ENCODE results near the gene SLC34A2.

GRCh38 chr4:25725870-25726269 lies 70.2 kb downstream of the SLC34A2 start:
- TF ChIP-seq CTCF (conservative IDR thresholded peaks at IDR 0.05; ENCODE audit: low read depth in 2 of 2) (no peak), EZH2 (IDR thresholded peaks at IDR 0.05; ENCODE audit: low read depth, unreplicated experiment) (no peak), ETS1 (IDR thresholded peaks at IDR 0.05) (no peak), REST (IDR thresholded peaks at IDR 0.05; ENCODE audit: unreplicated experiment) (no peak), CREB1 (CRISPR knock-in tag; IDR thresholded peaks at IDR 0.05; ENCODE audit: low read depth) (no peak), POLR2AphosphoS5 (IDR thresholded peaks at IDR 0.05; ENCODE audit: low read depth) (no peak), EZH2phosphoT487 (IDR thresholded peaks at IDR 0.05; ENCODE audit: unreplicated experiment) (no peak), STAT1 (IDR thresholded peaks at IDR 0.05; ENCODE audit: unreplicated experiment) (no peak), JUNB (IDR thresholded peaks at IDR 0.05; ENCODE audit: unreplicated experiment) (no peak), ZNF331 (CRISPR knock-in tag; IDR thresholded peaks at IDR 0.05; ENCODE audit: low read depth) (no peak), ZNF114 (CRISPR knock-in tag; IDR thresholded peaks at IDR 0.05) (no peak), ZNF462 (CRISPR knock-in tag; IDR thresholded peaks at IDR 0.05) (no peak), NANOG (IDR thresholded peaks at IDR 0.05; ENCODE audit: borderline replicate concordance) (no peak)

All from GM23338 (cell line).